ENCODE measurements around the gene ADA.

The ADA gene

DNA sequence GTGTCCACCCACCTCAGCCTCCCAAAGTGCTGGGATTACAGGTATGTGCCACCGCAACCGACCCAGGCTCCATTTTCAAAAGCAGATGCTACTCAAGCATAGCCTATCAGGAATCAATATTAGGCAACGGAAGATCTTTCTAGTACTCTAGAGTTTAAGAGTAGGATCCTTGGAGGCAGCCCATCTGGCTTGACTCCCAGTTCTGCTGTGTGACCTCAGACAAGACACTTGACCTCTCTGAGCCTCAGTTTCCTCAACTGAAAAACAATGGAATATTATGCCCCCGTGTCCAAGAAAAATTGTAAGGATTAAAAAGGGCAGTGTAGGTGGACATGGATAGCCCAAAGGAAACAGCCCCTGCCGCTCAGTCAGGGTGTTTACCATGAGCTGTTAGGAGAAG is 14.5 kb downstream of the ADA start:
- no peaks in the 10 kb centered on the region for H3K9me3 ChIP-seq (ENCODE audit: insufficient read depth, low read depth, low read length)
- no peaks in the 10 kb centered on the region for H3F3A ChIP-seq (ENCODE audit: low read depth)
- H3K9ac ChIP-seq (ENCODE audit: low read depth, low read length, poor library complexity, severe bottlenecking): no peak overlapping the region
- no peak overlapping the region for H3K4me2 ChIP-seq (ENCODE audit: low read depth, low read length, poor library complexity, severe bottlenecking)
- no peaks in the 10 kb centered on the region for H3K9me2 ChIP-seq (replicated peaks; ENCODE audit: low read depth, low read length)
- peaks cover 37% of the 10 kb centered on the region for H3K79me2 ChIP-seq (ENCODE audit: insufficient read depth, low read length)
- H3K4me1 ChIP-seq (ENCODE audit: insufficient read depth, low read length, poor library complexity, severe bottlenecking): peaks cover 13% of the 10 kb centered on the region
- no peak overlapping the region for H3K4me3 ChIP-seq (ENCODE audit: low read length, poor library complexity, severe bottlenecking)
- no peaks in the 10 kb centered on the region for H4K20me1 ChIP-seq (ENCODE audit: insufficient read depth, low read length, poor library complexity, severe bottlenecking)
- TF ChIP-seq EZH2phosphoT487 (IDR thresholded peaks at IDR 0.05; ENCODE audit: borderline replicate concordance) (no peak), CTCF (conservative IDR thresholded peaks at IDR 0.05; ENCODE audit: low read length) (no peak)
- no peak overlapping the region for H2AFZ ChIP-seq (ENCODE audit: low read length)
- no peaks in the 10 kb centered on the region for H3K27me3 ChIP-seq (ENCODE audit: insufficient read depth, low read length, poor library complexity, severe bottlenecking)
- H3K36me3 ChIP-seq (ENCODE audit: insufficient read depth, low read length): peaks cover 43% of the 10 kb centered on the region; the same call in 1 of the 2 replicates

DNA sequence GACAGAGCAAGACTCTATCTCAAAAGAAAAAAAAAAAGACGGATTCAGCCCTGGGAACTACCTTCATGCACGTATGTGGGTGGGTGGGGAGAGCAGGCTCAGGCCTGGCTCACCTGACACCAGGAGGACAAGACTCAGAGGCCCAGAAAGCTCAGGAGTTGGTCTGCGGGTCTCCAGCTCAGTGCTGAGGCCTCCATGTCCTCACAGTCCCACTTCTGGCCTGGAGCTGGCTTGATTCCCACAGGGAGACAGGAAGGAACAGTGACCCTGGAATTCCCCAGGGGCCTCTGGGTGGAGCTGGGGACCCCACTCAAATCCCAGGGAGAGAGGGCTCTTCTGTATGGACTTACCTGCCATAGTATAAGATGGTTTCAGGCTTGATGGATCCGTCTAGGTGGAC is 15.6 kb downstream of the ADA start:
- Histone ChIP-seq H4K20me1 (ENCODE audit: insufficient read depth, low read length, poor library complexity, severe bottlenecking) (no peaks in the 10 kb centered on the region), H3K79me2 (ENCODE audit: insufficient read depth, low read length) (peaks cover 26% of the 10 kb centered on the region), H3K9me2 (replicated peaks; ENCODE audit: low read depth, low read length) (no peaks in the 10 kb centered on the region), H3K27me3 (ENCODE audit: insufficient read depth, low read length, poor library complexity, severe bottlenecking) (no peaks in the 10 kb centered on the region), H2AFZ (ENCODE audit: low read length) (no peak overlapping the region), H3K9ac (ENCODE audit: low read depth, low read length, poor library complexity, severe bottlenecking) (no peak overlapping the region), H3K4me3 (ENCODE audit: low read length, poor library complexity, severe bottlenecking) (no peak overlapping the region), H3K4me2 (ENCODE audit: low read depth, low read length, poor library complexity, severe bottlenecking) (no peak overlapping the region), H3K36me3 (ENCODE audit: insufficient read depth, low read length) (peaks cover 49% of the 10 kb centered on the region; the same call in 1 of the 2 replicates), H3F3A (ENCODE audit: low read depth) (no peaks in the 10 kb centered on the region), H3K4me1 (ENCODE audit: insufficient read depth, low read length, poor library complexity, severe bottlenecking) (peaks cover 2% of the 10 kb centered on the region), H3K9me3 (ENCODE audit: insufficient read depth, low read depth, low read length) (no peaks in the 10 kb centered on the region)
- TF ChIP-seq EZH2phosphoT487 (IDR thresholded peaks at IDR 0.05; ENCODE audit: borderline replicate concordance) (no peak), CTCF (conservative IDR thresholded peaks at IDR 0.05; ENCODE audit: low read length) (no peak)

- H3K9me2 ChIP-seq (replicated peaks; ENCODE audit: low read depth, low read length): no peaks in the 10 kb centered on the region
- H3K9ac ChIP-seq (ENCODE audit: low read depth, low read length, poor library complexity, severe bottlenecking): no peak overlapping the region
- H3K27me3 ChIP-seq (ENCODE audit: insufficient read depth, low read length, poor library complexity, severe bottlenecking): no peaks in the 10 kb centered on the region
- no peak overlapping the region for H2AFZ ChIP-seq (ENCODE audit: low read length)
- no peaks in the 10 kb centered on the region for H3F3A ChIP-seq (ENCODE audit: low read depth)
- H3K4me1 ChIP-seq (ENCODE audit: insufficient read depth, low read length, poor library complexity, severe bottlenecking): no peaks in the 10 kb centered on the region
- H3K36me3 ChIP-seq (ENCODE audit: insufficient read depth, low read length): peaks cover 49% of the 10 kb centered on the region; the same call in 1 of the 2 replicates
- H3K4me2 ChIP-seq (ENCODE audit: low read depth, low read length, poor library complexity, severe bottlenecking): no peak overlapping the region
- H3K79me2 ChIP-seq (ENCODE audit: insufficient read depth, low read length): peaks cover 11% of the 10 kb centered on the region; the same call in 1 of the 2 replicates
- no peak overlapping the region for H3K4me3 ChIP-seq (ENCODE audit: low read length, poor library complexity, severe bottlenecking)
- no peak for TF ChIP-seq CTCF (conservative IDR thresholded peaks at IDR 0.05; ENCODE audit: low read length)
- no peak for TF ChIP-seq EZH2phosphoT487 (IDR thresholded peaks at IDR 0.05; ENCODE audit: borderline replicate concordance)
- no peaks in the 10 kb centered on the region for H4K20me1 ChIP-seq (ENCODE audit: insufficient read depth, low read length, poor library complexity, severe bottlenecking)
- no peaks in the 10 kb centered on the region for H3K9me3 ChIP-seq (ENCODE audit: insufficient read depth, low read depth, low read length)
These were observed 17.5 kb downstream of the ADA start for GRCh38 chr20:44633872-44634600.
